ENCODE measurements around the gene CYGB.

CYGB gene

GRCh38 chr17:76585649-76586593, 48.4 kb upstream of the CYGB start, which contains the start of gene ST6GALNAC2 (continued):
- TF ChIP-seq ZNF704 (tag by site-specific recombination; IDR thresholded peaks at IDR 0.05): no peak
- TF ChIP-seq ZNF184 (tag by site-specific recombination; IDR thresholded peaks at IDR 0.05): no peak
- no peak; the same call in 1 of the 2 replicates for TF ChIP-seq ZBTB17 (tag by site-specific recombination; IDR thresholded peaks at IDR 0.05)
- TF ChIP-seq ZFP69B (tag by site-specific recombination; IDR thresholded peaks at IDR 0.05): 0 out of 2 replicates have a peak, but pooled peaks have one; percentile 30
- no peak for TF ChIP-seq ZNF274 (IDR thresholded peaks at IDR 0.05; ENCODE audit: low read length)
- no peak for TF ChIP-seq ZNF274 (tag by site-specific recombination; IDR thresholded peaks at IDR 0.05; ENCODE audit: borderline replicate concordance)
- TF ChIP-seq ZNF654 (tag by site-specific recombination; IDR thresholded peaks at IDR 0.05; ENCODE audit: low read depth): no peak
- TF ChIP-seq BCL11B (tag by site-specific recombination; IDR thresholded peaks at IDR 0.05; ENCODE audit: low read depth): no peak
- TF ChIP-seq, protein P1, sequence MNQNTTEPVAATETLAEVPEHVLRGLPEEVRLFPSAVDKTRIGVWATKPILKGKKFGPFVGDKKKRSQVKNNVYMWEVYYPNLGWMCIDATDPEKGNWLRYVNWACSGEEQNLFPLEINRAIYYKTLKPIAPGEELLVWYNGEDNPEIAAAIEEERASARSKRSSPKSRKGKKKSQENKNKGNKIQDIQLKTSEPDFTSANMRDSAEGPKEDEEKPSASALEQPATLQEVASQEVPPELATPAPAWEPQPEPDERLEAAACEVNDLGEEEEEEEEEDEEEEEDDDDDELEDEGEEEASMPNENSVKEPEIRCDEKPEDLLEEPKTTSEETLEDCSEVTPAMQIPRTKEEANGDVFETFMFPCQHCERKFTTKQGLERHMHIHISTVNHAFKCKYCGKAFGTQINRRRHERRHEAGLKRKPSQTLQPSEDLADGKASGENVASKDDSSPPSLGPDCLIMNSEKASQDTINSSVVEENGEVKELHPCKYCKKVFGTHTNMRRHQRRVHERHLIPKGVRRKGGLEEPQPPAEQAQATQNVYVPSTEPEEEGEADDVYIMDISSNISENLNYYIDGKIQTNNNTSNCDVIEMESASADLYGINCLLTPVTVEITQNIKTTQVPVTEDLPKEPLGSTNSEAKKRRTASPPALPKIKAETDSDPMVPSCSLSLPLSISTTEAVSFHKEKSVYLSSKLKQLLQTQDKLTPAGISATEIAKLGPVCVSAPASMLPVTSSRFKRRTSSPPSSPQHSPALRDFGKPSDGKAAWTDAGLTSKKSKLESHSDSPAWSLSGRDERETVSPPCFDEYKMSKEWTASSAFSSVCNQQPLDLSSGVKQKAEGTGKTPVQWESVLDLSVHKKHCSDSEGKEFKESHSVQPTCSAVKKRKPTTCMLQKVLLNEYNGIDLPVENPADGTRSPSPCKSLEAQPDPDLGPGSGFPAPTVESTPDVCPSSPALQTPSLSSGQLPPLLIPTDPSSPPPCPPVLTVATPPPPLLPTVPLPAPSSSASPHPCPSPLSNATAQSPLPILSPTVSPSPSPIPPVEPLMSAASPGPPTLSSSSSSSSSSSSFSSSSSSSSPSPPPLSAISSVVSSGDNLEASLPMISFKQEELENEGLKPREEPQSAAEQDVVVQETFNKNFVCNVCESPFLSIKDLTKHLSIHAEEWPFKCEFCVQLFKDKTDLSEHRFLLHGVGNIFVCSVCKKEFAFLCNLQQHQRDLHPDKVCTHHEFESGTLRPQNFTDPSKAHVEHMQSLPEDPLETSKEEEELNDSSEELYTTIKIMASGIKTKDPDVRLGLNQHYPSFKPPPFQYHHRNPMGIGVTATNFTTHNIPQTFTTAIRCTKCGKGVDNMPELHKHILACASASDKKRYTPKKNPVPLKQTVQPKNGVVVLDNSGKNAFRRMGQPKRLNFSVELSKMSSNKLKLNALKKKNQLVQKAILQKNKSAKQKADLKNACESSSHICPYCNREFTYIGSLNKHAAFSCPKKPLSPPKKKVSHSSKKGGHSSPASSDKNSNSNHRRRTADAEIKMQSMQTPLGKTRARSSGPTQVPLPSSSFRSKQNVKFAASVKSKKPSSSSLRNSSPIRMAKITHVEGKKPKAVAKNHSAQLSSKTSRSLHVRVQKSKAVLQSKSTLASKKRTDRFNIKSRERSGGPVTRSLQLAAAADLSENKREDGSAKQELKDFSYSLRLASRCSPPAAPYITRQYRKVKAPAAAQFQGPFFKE (tag by site-specific recombination; IDR thresholded peaks at IDR 0.05; ENCODE audit: borderline replicate concordance): no peak
- TF ChIP-seq KLF7 (tag by site-specific recombination; IDR thresholded peaks at IDR 0.05; ENCODE audit: borderline replicate concordance): peak; percentile 51
- TF ChIP-seq ZSCAN18 (tag by site-specific recombination; IDR thresholded peaks at IDR 0.05): no peak
- no peak for TF ChIP-seq ZNF37A (tag by site-specific recombination; IDR thresholded peaks at IDR 0.05)
- TF ChIP-seq, protein P2, sequence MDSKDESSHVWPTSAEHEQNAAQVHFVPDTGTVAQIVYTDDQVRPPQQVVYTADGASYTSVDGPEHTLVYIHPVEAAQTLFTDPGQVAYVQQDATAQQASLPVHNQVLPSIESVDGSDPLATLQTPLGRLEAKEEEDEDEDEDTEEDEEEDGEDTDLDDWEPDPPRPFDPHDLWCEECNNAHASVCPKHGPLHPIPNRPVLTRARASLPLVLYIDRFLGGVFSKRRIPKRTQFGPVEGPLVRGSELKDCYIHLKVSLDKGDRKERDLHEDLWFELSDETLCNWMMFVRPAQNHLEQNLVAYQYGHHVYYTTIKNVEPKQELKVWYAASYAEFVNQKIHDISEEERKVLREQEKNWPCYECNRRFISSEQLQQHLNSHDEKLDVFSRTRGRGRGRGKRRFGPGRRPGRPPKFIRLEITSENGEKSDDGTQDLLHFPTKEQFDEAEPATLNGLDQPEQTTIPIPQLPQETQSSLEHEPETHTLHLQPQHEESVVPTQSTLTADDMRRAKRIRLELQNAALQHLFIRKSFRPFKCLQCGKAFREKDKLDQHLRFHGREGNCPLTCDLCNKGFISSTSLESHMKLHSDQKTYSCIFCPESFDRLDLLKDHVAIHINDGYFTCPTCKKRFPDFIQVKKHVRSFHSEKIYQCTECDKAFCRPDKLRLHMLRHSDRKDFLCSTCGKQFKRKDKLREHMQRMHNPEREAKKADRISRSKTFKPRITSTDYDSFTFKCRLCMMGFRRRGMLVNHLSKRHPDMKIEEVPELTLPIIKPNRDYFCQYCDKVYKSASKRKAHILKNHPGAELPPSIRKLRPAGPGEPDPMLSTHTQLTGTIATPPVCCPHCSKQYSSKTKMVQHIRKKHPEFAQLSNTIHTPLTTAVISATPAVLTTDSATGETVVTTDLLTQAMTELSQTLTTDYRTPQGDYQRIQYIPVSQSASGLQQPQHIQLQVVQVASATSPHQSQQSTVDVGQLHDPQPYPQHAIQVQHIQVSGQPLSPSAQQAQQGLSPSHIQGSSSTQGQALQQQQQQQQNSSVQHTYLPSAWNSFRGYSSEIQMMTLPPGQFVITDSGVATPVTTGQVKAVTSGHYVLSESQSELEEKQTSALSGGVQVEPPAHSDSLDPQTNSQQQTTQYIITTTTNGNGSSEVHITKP (tag by site-specific recombination; IDR thresholded peaks at IDR 0.05): no peak
- TF ChIP-seq ZNF830 (tag by site-specific recombination; IDR thresholded peaks at IDR 0.05; ENCODE audit: low read depth): no peak
- no peak for TF ChIP-seq ZNF843 (tag by site-specific recombination; IDR thresholded peaks at IDR 0.05)
- no peak for TF ChIP-seq ZNF837 (tag by site-specific recombination; IDR thresholded peaks at IDR 0.05)
- TF ChIP-seq ZFP41 (tag by site-specific recombination; IDR thresholded peaks at IDR 0.05; ENCODE audit: borderline replicate concordance): no peak
- TF ChIP-seq ZNF366 (tag by site-specific recombination; conservative IDR thresholded peaks at IDR 0.05): no peak
- TF ChIP-seq ZNF239 (tag by site-specific recombination; IDR thresholded peaks at IDR 0.05): no peak
- no peak for TF ChIP-seq ZNF174 (tag by site-specific recombination; IDR thresholded peaks at IDR 0.05)
- no peak for TF ChIP-seq ZNF416 (tag by site-specific recombination; IDR thresholded peaks at IDR 0.05)
- no peak; the same call in 1 of the 2 replicates for TF ChIP-seq KLF8 (tag by site-specific recombination; IDR thresholded peaks at IDR 0.05)
- no peak for TF ChIP-seq RBAK (tag by site-specific recombination; IDR thresholded peaks at IDR 0.05)
- peak; percentile 89 for TF ChIP-seq OSR2 (tag by site-specific recombination; IDR thresholded peaks at IDR 0.05)
- TF ChIP-seq ZNF530 (tag by site-specific recombination; IDR thresholded peaks at IDR 0.05; ENCODE audit: low read depth): no peak
- TF ChIP-seq SETDB1 (IDR thresholded peaks at IDR 0.05; ENCODE audit: insufficient read length, low read length): no peak
- TF ChIP-seq ZBTB21 (tag by site-specific recombination; IDR thresholded peaks at IDR 0.05): no peak
